Hepatocyte (in vitro differentiated cells): Measurements from ENCODE around the gene CAPN2.

Experiments used
- EZH2 ChIP-seq: fragments of 200-600 bp; sonication (generic); IDR thresholded peaks from 2 replicates; pipeline ENCODE4 v1.6.1; 2016; ENCODE audit warnings: antibody characterized with exemption, mild to moderate bottlenecking, borderline replicate concordance
- EZH2phosphoT487 ChIP-seq: fragments of 200-600 bp; sonication (generic); IDR thresholded peaks from one replicate; pipeline ENCODE4 v1.6.1; 2018; ENCODE audit warnings: antibody characterized with exemption, mild to moderate bottlenecking, low read depth, moderate library complexity; ENCODE audit not compliant: unreplicated experiment, severe bottlenecking
- TF ChIP-seq, protein P1 (sequence below): fragments of 200-600 bp; sonication (generic); IDR thresholded peaks from 2 replicates; pipeline ENCODE4 v1.5.1; 2016; ENCODE audit warnings: antibody characterized with exemption, mild to moderate bottlenecking; ENCODE audit not compliant: poor library complexity

DNA sequence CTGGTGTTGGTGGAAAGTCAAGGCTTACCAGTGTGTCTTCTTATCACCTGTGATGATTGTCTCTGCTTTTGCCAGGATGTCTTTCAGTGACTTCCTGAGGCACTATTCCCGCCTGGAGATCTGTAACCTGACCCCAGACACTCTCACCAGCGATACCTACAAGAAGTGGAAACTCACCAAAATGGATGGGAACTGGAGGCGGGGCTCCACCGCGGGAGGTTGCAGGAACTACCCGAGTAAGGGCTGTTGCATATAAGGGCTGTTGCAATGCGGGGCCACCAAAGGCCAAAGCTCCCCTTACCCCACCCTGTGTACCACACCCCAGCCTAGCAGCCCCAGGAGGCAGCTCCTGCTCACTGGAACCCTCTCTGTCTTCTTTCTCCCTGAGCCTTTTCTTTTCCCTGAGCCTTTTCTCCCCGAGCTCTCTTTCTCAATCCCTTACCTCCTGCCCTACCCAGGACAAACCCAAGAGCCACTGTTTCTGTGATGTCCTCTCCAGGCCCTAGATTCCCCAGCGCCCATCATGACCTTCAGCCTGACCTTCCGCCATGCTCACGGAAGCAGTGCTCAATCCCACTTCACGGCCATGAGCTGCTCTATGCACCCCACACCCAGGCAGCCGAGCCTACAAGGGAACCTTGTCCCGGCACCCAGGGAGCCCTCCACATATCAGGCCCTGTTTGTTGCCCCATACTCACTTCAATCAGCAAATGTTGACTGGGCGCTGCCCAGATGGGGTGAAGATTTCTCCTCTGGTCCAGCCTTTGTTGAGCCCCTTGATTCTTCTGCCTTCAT is 40.6 kb downstream of the CAPN2 start:
- TF ChIP-seq, protein P1, sequence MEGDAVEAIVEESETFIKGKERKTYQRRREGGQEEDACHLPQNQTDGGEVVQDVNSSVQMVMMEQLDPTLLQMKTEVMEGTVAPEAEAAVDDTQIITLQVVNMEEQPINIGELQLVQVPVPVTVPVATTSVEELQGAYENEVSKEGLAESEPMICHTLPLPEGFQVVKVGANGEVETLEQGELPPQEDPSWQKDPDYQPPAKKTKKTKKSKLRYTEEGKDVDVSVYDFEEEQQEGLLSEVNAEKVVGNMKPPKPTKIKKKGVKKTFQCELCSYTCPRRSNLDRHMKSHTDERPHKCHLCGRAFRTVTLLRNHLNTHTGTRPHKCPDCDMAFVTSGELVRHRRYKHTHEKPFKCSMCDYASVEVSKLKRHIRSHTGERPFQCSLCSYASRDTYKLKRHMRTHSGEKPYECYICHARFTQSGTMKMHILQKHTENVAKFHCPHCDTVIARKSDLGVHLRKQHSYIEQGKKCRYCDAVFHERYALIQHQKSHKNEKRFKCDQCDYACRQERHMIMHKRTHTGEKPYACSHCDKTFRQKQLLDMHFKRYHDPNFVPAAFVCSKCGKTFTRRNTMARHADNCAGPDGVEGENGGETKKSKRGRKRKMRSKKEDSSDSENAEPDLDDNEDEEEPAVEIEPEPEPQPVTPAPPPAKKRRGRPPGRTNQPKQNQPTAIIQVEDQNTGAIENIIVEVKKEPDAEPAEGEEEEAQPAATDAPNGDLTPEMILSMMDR: no peak
- no peak for TF ChIP-seq EZH2
- no peak for TF ChIP-seq EZH2phosphoT487
